Hematopoietic multipotent progenitor cell treated with erythropoietin and hydrocortisone succinate and interleukin-3 and kit ligand, for 17 days (in vitro differentiated cells): Measurements from ENCODE around the gene LCE6A.

Source experiments
- DNase-seq: peaks from one replicate; pipeline ENCODE4 v3.0.0-alpha.2; 2015; ENCODE audit warnings: low spot score

LCE6A gene

GRCh38 chr1:152842556-152842955 is at the start of gene LCE6A:
Gene LCE6A (plus strand): TSS chr1:152842856. CDS start chr1:152843521, 665 bp downstream.
- DNase-seq = no peak

- DNase-seq = no peak
Observed at GRCh38 chr1:152795686-152796085, 47.0 kb upstream of the LCE6A start.

GRCh38 chr1:152796421-152796820 is 46.2 kb upstream of the LCE6A start, which contains the start of gene LCE1D:
Gene LCE1D (plus strand): TSS chr1:152796721. CDS start chr1:152797795, 1,074 bp downstream.
- DNase-seq = no peak

- no peak for DNase-seq
Observed at GRCh38 chr1:152801333-152801732, 41.3 kb upstream of the LCE6A start.

GRCh38 chr1:152806576-152806975 is 36.1 kb upstream of the LCE6A start, which contains the start of gene LCE1C:
Gene LCE1C (minus strand): TSS chr1:152806651. CDS start chr1:152805478, 1,173 bp downstream.
- no peak for DNase-seq

GRCh38 chr1:152811050-152811449 is 31.6 kb upstream of the LCE6A start:
- DNase-seq = no peak

- no peak for DNase-seq
Observed at GRCh38 chr1:152811671-152812070, 31.0 kb upstream of the LCE6A start, which contains the start of gene LCE1B. Gene LCE1B (plus strand): TSS chr1:152811971. CDS start chr1:152812447, 476 bp downstream.

GRCh38 chr1:152817309-152817708 is 25.3 kb upstream of the LCE6A start:
- DNase-seq = no peak

- no peak for DNase-seq
Observed at GRCh38 chr1:152823294-152823693, 19.4 kb upstream of the LCE6A start.

- no peak for DNase-seq
Observed at GRCh38 chr1:152824964-152825363, 17.7 kb upstream of the LCE6A start.

GRCh38 chr1:152827173-152827572 is 15.5 kb upstream of the LCE6A start, which contains the start of gene LCE1A:
Gene LCE1A (plus strand): TSS chr1:152827473. CDS start chr1:152827473, 0 bp downstream.
- no peak for DNase-seq

GRCh38 chr1:152836870-152837269 is 5.8 kb upstream of the LCE6A start:
- no peak for DNase-seq

GRCh38 chr1:152855661-152856060 is 13.0 kb downstream of the LCE6A start:
- DNase-seq = no peak

- no peak for DNase-seq
Observed at GRCh38 chr1:152858062-152858461, 15.4 kb downstream of the LCE6A start.

- no peak for DNase-seq
Observed at GRCh38 chr1:152859696-152860095, 17.0 kb downstream of the LCE6A start, which contains the start of gene LCE7A. Gene LCE7A (plus strand): TSS chr1:152859996. CDS start chr1:152860698, 702 bp downstream.

- no peak for DNase-seq
Observed at GRCh38 chr1:152860129-152860528, 17.5 kb downstream of the LCE6A start.

GRCh38 chr1:152861374-152861773 is 18.7 kb downstream of the LCE6A start:
- DNase-seq = no peak

GRCh38 chr1:152864443-152864842 is 21.8 kb downstream of the LCE6A start:
- no peak for DNase-seq

- DNase-seq = no peak
Observed at GRCh38 chr1:152866321-152866720, 23.7 kb downstream of the LCE6A start.

- DNase-seq = peak; percentile 60
Observed at GRCh38 chr1:152869808-152870419, 27.3 kb downstream of the LCE6A start.

GRCh38 chr1:152870831-152871730 is 28.4 kb downstream of the LCE6A start:
- no peak for DNase-seq

- no peak for DNase-seq
Observed at GRCh38 chr1:152871731-152872126, 29.1 kb downstream of the LCE6A start.

- no peak for DNase-seq
Observed at GRCh38 chr1:152873495-152873894, 30.8 kb downstream of the LCE6A start.
